Neural progenitor cell (in vitro differentiated cells): Measurements from ENCODE around the gene MIB1. TPM values are rescaled to one million over a fixed set of nuclear protein-coding genes. Genes with fewer than 3 reads are reported as not detected.

ENCODE experiments used
- DNase-seq: peaks from one replicate; pipeline ENCODE4 v3.0.0-alpha.2; 2016; ENCODE audit warnings: low spot score
- H2AFZ ChIP-seq: fragments of 200-600 bp; sonication (generic); replicated peaks from 2 replicates; pipeline ENCODE4 v1.6.1; 2016; ENCODE audit warnings: antibody characterized with exemption
- H3F3A ChIP-seq: fragments of 200-600 bp; sonication (generic); 2 replicates; pipeline ENCODE4 v1.6.1; 2016; ENCODE audit warnings: antibody characterized with exemption, low read depth
- H3K27ac ChIP-seq: fragments of 200-600 bp; sonication (generic); 2 replicates; pipeline ENCODE4 v1.5.1; 2016; ENCODE audit warnings: mild to moderate bottlenecking
- H3K27me3 ChIP-seq: fragments of 200-600 bp; sonication (generic); 2 replicates; pipeline ENCODE4 v1.6.1; 2016; ENCODE audit warnings: mild to moderate bottlenecking, moderate library complexity
- H3K36me3 ChIP-seq: fragments of 200-600 bp; sonication (generic); 2 replicates; pipeline ENCODE4 v1.5.1; 2016
- H3K4me1 ChIP-seq: fragments of 200-600 bp; sonication (generic); 2 replicates; pipeline ENCODE4 v1.6.1; 2016; ENCODE audit warnings: mixed run types
- H3K4me2 ChIP-seq: fragments of 200-600 bp; sonication (generic); 2 replicates; pipeline ENCODE4 v1.6.1; 2016
- H3K4me3 ChIP-seq: fragments of 200-600 bp; sonication (generic); 2 replicates; pipeline ENCODE4 v1.5.1; 2016
- H3K79me2 ChIP-seq: fragments of 200-600 bp; sonication (generic); 2 replicates; pipeline ENCODE4 v1.6.1; 2016; ENCODE audit warnings: low read depth
- H3K9ac ChIP-seq: fragments of 200-600 bp; sonication (generic); 2 replicates; pipeline ENCODE4 v1.6.1; 2016
- H3K9me3 ChIP-seq: fragments of 200-600 bp; sonication (generic); 2 replicates; pipeline ENCODE4 v1.5.1; 2016; ENCODE audit warnings: low read depth
- H4K20me1 ChIP-seq: fragments of 200-600 bp; sonication (generic); 2 replicates; pipeline ENCODE4 v1.6.1; 2016; ENCODE audit warnings: low read depth
- H3K27ac Mint-ChIP-seq: 3 replicates; pipeline ENCODE4 v1.8.0; 2021; ENCODE audit warnings: mixed read lengths
- H3K27me3 Mint-ChIP-seq: 2 replicates; pipeline ENCODE4 v1.8.0; 2022; ENCODE audit warnings: low read depth, mild to moderate bottlenecking, inconsistent platforms, moderate library complexity, mixed read lengths; ENCODE audit not compliant: insufficient read depth
- H3K36me3 Mint-ChIP-seq: 3 replicates; pipeline ENCODE4 v1.8.0; 2021; ENCODE audit warnings: mixed read lengths
- H3K4me1 Mint-ChIP-seq: 3 replicates; pipeline ENCODE4 v1.8.0; 2021; ENCODE audit warnings: mixed read lengths
- H3K4me3 Mint-ChIP-seq: 3 replicates; pipeline ENCODE4 v1.8.0; 2021; ENCODE audit warnings: mild to moderate bottlenecking, moderate library complexity, mixed read lengths
- H3K9me3 Mint-ChIP-seq: 3 replicates; pipeline ENCODE4 v1.8.0; 2020; ENCODE audit warnings: mixed read lengths
- EZH2 ChIP-seq: fragments of 200-600 bp; sonication (generic); IDR thresholded peaks from 2 replicates; pipeline ENCODE4 v1.6.1; 2017; ENCODE audit warnings: antibody characterized with exemption, mild to moderate bottlenecking, moderate library complexity
- EZH2phosphoT487 ChIP-seq: fragments of 200-600 bp; sonication (generic); IDR thresholded peaks from 2 replicates; pipeline ENCODE4 v1.6.1; 2017; ENCODE audit warnings: antibody characterized with exemption
- total RNA-seq: library from RNA; depleted of rRNA; stranded (reverse); fragments of >200 nt; gene quantifications from 2 replicates; pipeline ENCODE4 v1.2.3, GENCODE V29; 2015; ENCODE audit warnings: low replicate concordance
- TF ChIP-seq, protein P1 (sequence below): fragments of 200-600 bp; sonication (generic); IDR thresholded peaks from 2 replicates; pipeline ENCODE4 v1.5.1; 2017; ENCODE audit warnings: antibody characterized with exemption, mild to moderate bottlenecking

MIB1 gene
- total RNA-seq, 1 donor from 2014 or later, result 112 TPM

GRCh38 chr18:21843341-21843740 is 102.7 kb downstream of the MIB1 start:
- Histone ChIP-seq H3K4me3 (no peak overlapping the region), H3K9me3 (no peaks in the 10 kb centered on the region), H3K4me1 (no peaks in the 10 kb centered on the region), H2AFZ (no peak overlapping the region), H4K20me1 (no peaks in the 10 kb centered on the region), H3K27me3 (no peaks in the 10 kb centered on the region), H3K9ac (no peak overlapping the region), H3K36me3 (peaks cover 17% of the 10 kb centered on the region), H3F3A (no peaks in the 10 kb centered on the region), H3K4me2 (no peak overlapping the region), H3K79me2 (no peaks in the 10 kb centered on the region), H3K27ac (no peak overlapping the region)
- peaks cover 31% of the 10 kb centered on the region for H3K36me3 Mint-ChIP-seq
- DNase-seq, result no peak
- no peak overlapping the region for H3K4me3 Mint-ChIP-seq
- no peaks in the 10 kb centered on the region for H3K27me3 Mint-ChIP-seq
- H3K9me3 Mint-ChIP-seq, result no peaks in the 10 kb centered on the region
- TF ChIP-seq, protein P1, sequence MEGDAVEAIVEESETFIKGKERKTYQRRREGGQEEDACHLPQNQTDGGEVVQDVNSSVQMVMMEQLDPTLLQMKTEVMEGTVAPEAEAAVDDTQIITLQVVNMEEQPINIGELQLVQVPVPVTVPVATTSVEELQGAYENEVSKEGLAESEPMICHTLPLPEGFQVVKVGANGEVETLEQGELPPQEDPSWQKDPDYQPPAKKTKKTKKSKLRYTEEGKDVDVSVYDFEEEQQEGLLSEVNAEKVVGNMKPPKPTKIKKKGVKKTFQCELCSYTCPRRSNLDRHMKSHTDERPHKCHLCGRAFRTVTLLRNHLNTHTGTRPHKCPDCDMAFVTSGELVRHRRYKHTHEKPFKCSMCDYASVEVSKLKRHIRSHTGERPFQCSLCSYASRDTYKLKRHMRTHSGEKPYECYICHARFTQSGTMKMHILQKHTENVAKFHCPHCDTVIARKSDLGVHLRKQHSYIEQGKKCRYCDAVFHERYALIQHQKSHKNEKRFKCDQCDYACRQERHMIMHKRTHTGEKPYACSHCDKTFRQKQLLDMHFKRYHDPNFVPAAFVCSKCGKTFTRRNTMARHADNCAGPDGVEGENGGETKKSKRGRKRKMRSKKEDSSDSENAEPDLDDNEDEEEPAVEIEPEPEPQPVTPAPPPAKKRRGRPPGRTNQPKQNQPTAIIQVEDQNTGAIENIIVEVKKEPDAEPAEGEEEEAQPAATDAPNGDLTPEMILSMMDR, result no peak
- no peak for TF ChIP-seq EZH2phosphoT487
- no peak for TF ChIP-seq EZH2
- no peaks in the 10 kb centered on the region for H3K4me1 Mint-ChIP-seq
- no peak overlapping the region for H3K27ac Mint-ChIP-seq

- no peaks in the 10 kb centered on the region for H3K27me3 Mint-ChIP-seq
- no peaks in the 10 kb centered on the region for H3K9me3 ChIP-seq
- H3K4me2 ChIP-seq, result no peak overlapping the region
- peaks cover 23% of the 10 kb centered on the region for H3K36me3 Mint-ChIP-seq
- no peaks in the 10 kb centered on the region for H3K4me1 ChIP-seq
- H4K20me1 ChIP-seq, result peaks cover 5% of the 10 kb centered on the region
- no peaks in the 10 kb centered on the region for H3F3A ChIP-seq
- no peak overlapping the region for H3K27ac ChIP-seq
- no peaks in the 10 kb centered on the region for H3K9me3 Mint-ChIP-seq
- H3K27ac Mint-ChIP-seq, result no peak overlapping the region
- no peak overlapping the region for H3K4me3 Mint-ChIP-seq
- TF ChIP-seq, protein P1, result peak; percentile 37
- TF ChIP-seq EZH2, result no peak
- peaks cover 5% of the 10 kb centered on the region for H3K79me2 ChIP-seq
- peaks cover 6% of the 10 kb centered on the region for H3K36me3 ChIP-seq
- peaks cover 3% of the 10 kb centered on the region for H3K4me1 Mint-ChIP-seq
- no peak for DNase-seq
- no peak overlapping the region for H3K4me3 ChIP-seq
- no peaks in the 10 kb centered on the region for H3K27me3 ChIP-seq
- H2AFZ ChIP-seq, result no peak overlapping the region
- H3K9ac ChIP-seq, result no peak overlapping the region
Observed at GRCh38 chr18:21851327-21851961, 110.9 kb downstream of the MIB1 start.

DNA sequence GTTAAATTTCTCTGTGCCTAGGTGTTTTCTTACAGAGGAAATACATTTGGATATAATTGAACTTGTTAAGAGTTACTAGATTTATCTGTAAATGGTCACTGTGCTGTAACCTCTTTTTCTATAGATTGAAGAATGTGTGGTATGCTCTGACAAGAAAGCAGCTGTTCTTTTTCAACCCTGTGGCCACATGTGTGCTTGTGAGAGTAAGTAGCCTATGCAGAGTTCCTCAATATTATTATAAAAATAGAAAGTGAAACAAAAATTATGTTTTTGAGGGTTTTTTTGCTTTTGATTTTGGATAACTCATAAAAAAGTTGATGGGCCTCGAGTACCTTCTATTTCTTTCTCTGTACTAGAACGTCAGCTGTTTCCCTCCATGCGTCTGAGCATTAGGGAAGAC is 112.4 kb downstream of the MIB1 start:
- Histone ChIP-seq H3K4me1 (no peaks in the 10 kb centered on the region), H3K4me3 (no peak overlapping the region), H3K4me2 (no peak overlapping the region), H3K27ac (no peak overlapping the region), H3K79me2 (peaks cover 5% of the 10 kb centered on the region), H2AFZ (no peak overlapping the region), H3K36me3 (peaks cover 13% of the 10 kb centered on the region), H3F3A (no peaks in the 10 kb centered on the region), H4K20me1 (peaks cover 5% of the 10 kb centered on the region), H3K9me3 (no peaks in the 10 kb centered on the region), H3K9ac (no peak overlapping the region), H3K27me3 (no peaks in the 10 kb centered on the region)
- Mint-ChIP-seq H3K27ac (no peak overlapping the region), H3K9me3 (no peaks in the 10 kb centered on the region), H3K36me3 (peaks cover 20% of the 10 kb centered on the region), H3K27me3 (no peaks in the 10 kb centered on the region), H3K4me3 (no peak overlapping the region), H3K4me1 (peaks cover 3% of the 10 kb centered on the region)
- peak; percentile 4 for DNase-seq
- TF ChIP-seq, protein P1, result no peak
- TF ChIP-seq EZH2, result no peak
- TF ChIP-seq EZH2phosphoT487, result no peak
